Measurements from ENCODE around the gene EPHA2.

GRCh38 chr1:16202281-16203210, 46.7 kb upstream of the EPHA2 start:
- TF ChIP-seq CTCF (IDR thresholded peaks at IDR 0.05) (no peak), POLR2A (IDR thresholded peaks at IDR 0.05) (no peak)

Data from testis (tissue), 2 donors.